ENCODE data around the gene PRR16.

GRCh38 chr5:120533581-120533980 lies 69.5 kb downstream of the PRR16 start:
- TF ChIP-seq CTCF (conservative IDR thresholded peaks at IDR 0.05; ENCODE audit: low read depth in 2 of 2), result no peak
- no peak for TF ChIP-seq POLR2AphosphoS5 (IDR thresholded peaks at IDR 0.05; ENCODE audit: low read depth)
- no peak for TF ChIP-seq CREB1 (CRISPR knock-in tag; IDR thresholded peaks at IDR 0.05; ENCODE audit: low read depth)
- TF ChIP-seq EZH2 (IDR thresholded peaks at IDR 0.05; ENCODE audit: low read depth, unreplicated experiment), result no peak
- TF ChIP-seq EZH2phosphoT487 (IDR thresholded peaks at IDR 0.05; ENCODE audit: unreplicated experiment), result no peak
- TF ChIP-seq NANOG (IDR thresholded peaks at IDR 0.05; ENCODE audit: borderline replicate concordance), result no peak
- no peak for TF ChIP-seq STAT1 (IDR thresholded peaks at IDR 0.05; ENCODE audit: unreplicated experiment)
- TF ChIP-seq ZNF114 (CRISPR knock-in tag; IDR thresholded peaks at IDR 0.05), result no peak
- no peak for TF ChIP-seq REST (IDR thresholded peaks at IDR 0.05; ENCODE audit: unreplicated experiment)
- TF ChIP-seq ETS1 (IDR thresholded peaks at IDR 0.05), result no peak

All from GM23338 (cell line).